ENCODE measurements around the gene TOP2B. TPM values are rescaled to one million over a fixed set of nuclear protein-coding genes. Genes with fewer than 3 reads are reported as not detected.

Gene TOP2B
- total and polyA plus RNA-seq, 7 donors: 39.3 to 84.8 (median 66.2) TPM

DNA sequence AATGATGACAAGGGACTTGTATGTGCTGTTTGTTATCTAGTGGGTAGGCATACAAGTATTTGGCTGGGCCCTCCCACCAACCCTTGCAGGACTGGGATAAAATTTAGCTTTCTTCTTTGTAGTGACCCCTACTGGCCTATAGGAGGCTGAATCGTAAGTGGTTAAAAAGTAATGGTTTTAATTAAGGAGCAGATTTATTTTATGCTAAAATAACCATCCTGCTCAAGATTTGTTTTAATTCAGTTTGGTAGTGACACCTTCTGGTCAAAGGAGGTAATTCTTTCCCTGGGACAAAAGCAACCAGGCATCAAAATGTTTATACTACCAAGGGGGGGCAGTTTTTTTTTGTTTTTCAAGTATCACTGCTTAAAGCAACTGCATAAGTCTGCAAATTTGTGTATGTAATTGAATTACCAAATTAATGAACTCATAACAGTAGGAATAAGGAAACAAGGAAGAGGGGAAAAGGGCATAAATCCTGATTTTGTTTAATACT, 70.7 kb downstream of the TOP2B start:
- H3K36me3 ChIP-seq (ENCODE audit: insufficient read depth in 1 of 2, low read depth in 1 of 2): peaks cover 0 to 34% of the 10 kb centered on the region in 2 donors
- H3K4me3 ChIP-seq: no peak overlapping the region
- no peak for DNase-seq
- no peaks in the 10 kb centered on the region for H3K27me3 ChIP-seq (ENCODE audit: insufficient read depth in 3 of 3, low read length in 2 of 3)
- no peaks in the 10 kb centered on the region for H3K9me3 ChIP-seq
- H3K27ac ChIP-seq: peak overlapping the region; percentile 60
- 0 to 7% (median 3%) methylated on average over 1 of the region's 1 CpG for WGBS, 3 donors
- ATAC-seq: peak; percentile 33 to 71 (median 46)
- peaks cover 17% of the 10 kb centered on the region for H3K4me1 ChIP-seq
- TF ChIP-seq CTCF (IDR thresholded peaks at IDR 0.05): peak; percentile 86
- intact Hi-C loops (cut with DNase I): loop anchor here (5.0 to 10.0 kb wide), 6 partner anchors 152 to 822 kb away; partner anchors contain the start of gene RARB (in 1 of the 2)

- Histone ChIP-seq H3K27ac (peak overlapping the region; percentile 60), H3K4me3 (no peak overlapping the region), H3K4me1 (peaks cover 17% of the 10 kb centered on the region), H3K9me3 (no peaks in the 10 kb centered on the region), H3K36me3 (ENCODE audit: insufficient read depth in 1 of 2, low read depth in 1 of 2) (peaks cover 0 to 23% of the 10 kb centered on the region in 2 donors), H3K27me3 (ENCODE audit: insufficient read depth in 3 of 3, low read length in 2 of 3) (no peaks in the 10 kb centered on the region)
- peak in 1 of 4 donors; percentile 2 for ATAC-seq
- TF ChIP-seq CTCF (IDR thresholded peaks at IDR 0.05): no peak
- intact Hi-C loops (cut with DNase I): loop anchor here (5.0 to 10.0 kb wide), 6 partner anchors 151 to 821 kb away; partner anchors contain the start of gene RARB (in 1 of the 2)
- no peak for DNase-seq
Observed at GRCh38 chr3:25593001-25593400, 71.7 kb downstream of the TOP2B start.

DNA sequence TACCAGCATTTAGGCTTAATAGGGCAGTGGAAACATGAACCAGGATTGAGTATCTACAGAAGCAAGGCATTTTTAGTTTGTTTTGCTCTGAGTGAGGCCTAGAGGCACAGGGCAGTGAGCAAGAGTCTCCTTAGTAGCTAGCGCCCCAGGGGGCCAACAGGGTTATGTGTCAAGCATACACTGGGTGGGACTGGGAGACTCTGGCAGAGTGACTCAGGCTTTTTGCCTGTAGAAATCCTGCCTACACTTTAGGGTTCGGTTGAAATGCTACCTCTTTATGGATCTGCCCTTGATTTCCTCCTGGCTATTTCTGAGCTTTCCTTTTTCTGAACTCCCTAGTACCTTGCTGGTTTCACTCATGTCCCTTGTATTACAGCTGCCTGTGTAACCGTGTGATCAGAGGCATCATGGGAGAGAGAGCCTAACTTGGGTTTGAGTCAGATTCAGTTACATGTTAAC, 72.2 kb downstream of the TOP2B start:
- H3K9me3 ChIP-seq: no peaks in the 10 kb centered on the region
- peak overlapping the region; percentile 60 for H3K27ac ChIP-seq
- WGBS, 3 donors: 31 to 39% (median 32%) methylated on average over 3 of the region's 3 CpGs
- peaks cover 0 to 19% of the 10 kb centered on the region in 2 donors for H3K36me3 ChIP-seq (ENCODE audit: insufficient read depth in 1 of 2, low read depth in 1 of 2)
- H3K4me3 ChIP-seq: no peak overlapping the region
- ATAC-seq (peak; percentile 48 to 77 (median 62)), DNase-seq (peak; percentile 43 to 78)
- peaks cover 17% of the 10 kb centered on the region for H3K4me1 ChIP-seq
- TF ChIP-seq CTCF (IDR thresholded peaks at IDR 0.05): peak; percentile 22
- no peaks in the 10 kb centered on the region for H3K27me3 ChIP-seq (ENCODE audit: insufficient read depth in 3 of 3, low read length in 2 of 3)
- intact Hi-C loops (cut with DNase I): loop anchor here (5.0 to 10.0 kb wide), 6 partner anchors 150 to 820 kb away; partner anchors contain the start of gene RARB (in 1 of the 2)

GRCh38 chr3:25589783-25590258, 74.9 kb downstream of the TOP2B start:
- DNase-seq: no peak
- WGBS, 3 donors: 45 to 71% (median 53%) methylated on average over 8 of the region's 8 CpGs
- intact Hi-C loops (cut with DNase I): loop anchor here (5.0 to 10.0 kb wide), 7 partner anchors 148 to 818 kb away; partner anchors contain the start of gene RARB (in 1 of the 2)
- TF ChIP-seq CTCF (IDR thresholded peaks at IDR 0.05): no peak
- Histone ChIP-seq H3K4me1 (peaks cover 17% of the 10 kb centered on the region), H3K27me3 (ENCODE audit: insufficient read depth in 3 of 3, low read length in 2 of 3) (no peaks in the 10 kb centered on the region), H3K4me3 (no peak overlapping the region), H3K9me3 (no peaks in the 10 kb centered on the region), H3K27ac (peak overlapping the region; percentile 43), H3K36me3 (ENCODE audit: insufficient read depth in 1 of 2, low read depth in 1 of 2) (no peaks in the 10 kb centered on the region)
- peak in 1 of 4 donors; percentile 42 for ATAC-seq

Measured in psoas muscle (tissue), 8 donors.